ENCODE data around the gene HPSE2.
"Not testable (repeated sequence)": the region's sequence is repeated elsewhere in the genome, so short reads cannot be mapped to it uniquely, and the experiment has no call there.

HPSE2 gene

GRCh38 chr10:99005254-99005653, 230.4 kb downstream of the HPSE2 start:
- no peak for TF ChIP-seq CTCF (conservative IDR thresholded peaks at IDR 0.05)

GRCh38 chr10:99004738-99005137, 230.9 kb downstream of the HPSE2 start:
- no peak for TF ChIP-seq CTCF (conservative IDR thresholded peaks at IDR 0.05)
- H3K27ac ChIP-seq, result no peak overlapping the region

More at GRCh38 chr10:99005254-99005653, 230.4 kb downstream of the HPSE2 start:
- H3K27ac ChIP-seq, result no peak overlapping the region

- TF ChIP-seq CTCF (conservative IDR thresholded peaks at IDR 0.05), result no peak
- H3K27ac ChIP-seq, result no peak overlapping the region
Measured at GRCh38 chr10:99002392-99002791, 233.3 kb downstream of the HPSE2 start.

GRCh38 chr10:98997596-98997995, 238.1 kb downstream of the HPSE2 start:
- H3K27ac ChIP-seq, result no peak overlapping the region
- no peak for TF ChIP-seq CTCF (conservative IDR thresholded peaks at IDR 0.05)

GRCh38 chr10:98994030-98994429, 241.6 kb downstream of the HPSE2 start:
- no peak for TF ChIP-seq CTCF (conservative IDR thresholded peaks at IDR 0.05)
- H3K27ac ChIP-seq, result no peak overlapping the region

- not testable (repeated sequence) for H3K27ac ChIP-seq
Measured at GRCh38 chr10:98983751-98984150, 251.9 kb downstream of the HPSE2 start.

- H3K27ac ChIP-seq, result no peak overlapping the region
- no peak for TF ChIP-seq CTCF (conservative IDR thresholded peaks at IDR 0.05)
Measured at GRCh38 chr10:98980353-98980752, 255.3 kb downstream of the HPSE2 start.

- TF ChIP-seq CTCF (conservative IDR thresholded peaks at IDR 0.05), result no peak
- H3K27ac ChIP-seq, result no peak overlapping the region
Measured at GRCh38 chr10:98971464-98971863, 264.2 kb downstream of the HPSE2 start.

Measured in VCaP (cell line).